HEK293T (cell line): Measurements from ENCODE around the gene RCOR3.

Experiments
- CTBP1 ChIP-seq: fragments of 450-650 bp; IDR thresholded peaks from 2 replicates; pipeline ENCODE4 v1.6.1; 2016; ENCODE audit warnings: borderline replicate concordance
- HDGF ChIP-seq: fragments of 450-650 bp; IDR thresholded peaks from 2 replicates; pipeline ENCODE4 v1.6.1; 2017; ENCODE audit warnings: antibody characterized with exemption, borderline replicate concordance
- SP1 ChIP-seq: fragments of 450-650 bp; IDR thresholded peaks from 2 replicates; pipeline ENCODE4 v1.6.1; 2017

DNA sequence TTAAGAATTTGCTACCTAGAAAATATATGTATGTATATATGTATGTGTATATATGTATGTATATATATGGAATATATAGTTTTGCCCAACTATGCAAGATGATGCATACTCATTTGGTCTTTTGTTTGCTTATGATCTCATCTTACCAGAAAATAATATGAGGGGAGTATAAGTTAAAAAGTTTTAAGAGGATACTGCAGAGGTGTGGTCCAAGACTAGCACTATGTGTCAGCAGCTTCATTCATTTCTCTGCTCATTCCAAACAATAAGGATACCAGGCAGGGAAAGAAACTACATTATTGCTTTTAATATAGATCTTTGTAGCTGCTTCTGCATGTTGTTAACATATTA, 22.8 kb downstream of the RCOR3 start:
- TF ChIP-seq SP1 (no peak), CTBP1 (no peak), HDGF (no peak)
